HG03460 (cell line): ENCODE data around the gene TMCO2.

Experiments
- ATAC-seq: cut with Tn5 transposase; IDR thresholded peaks from one replicate; pipeline ENCODE4 v1.9.1; 2021; ENCODE audit not compliant: unreplicated experiment

TMCO2 gene

GRCh38 chr1:40257313-40257687 is 9.6 kb downstream of the TMCO2 start:
- no peak for ATAC-seq

- ATAC-seq: peak; percentile 91
Observed at GRCh38 chr1:40257688-40258444, 10.1 kb downstream of the TMCO2 start, which contains the start of gene ZMPSTE24. Gene ZMPSTE24, plus strand, starts transcription at chr1:40258236. Its CDS starts 36 bp downstream, at chr1:40258272.

- ATAC-seq: no peak
Observed at GRCh38 chr1:40258445-40258769, 10.7 kb downstream of the TMCO2 start.

- no peak for ATAC-seq
Observed at GRCh38 chr1:40264354-40264781, 16.6 kb downstream of the TMCO2 start.

- no peak for ATAC-seq
Observed at GRCh38 chr1:40265298-40265697, 17.6 kb downstream of the TMCO2 start.

GRCh38 chr1:40265919-40266318 is 18.2 kb downstream of the TMCO2 start:
- ATAC-seq: no peak

- ATAC-seq: no peak
Observed at GRCh38 chr1:40266786-40267535, 19.2 kb downstream of the TMCO2 start.

GRCh38 chr1:40267767-40268187 is 20.0 kb downstream of the TMCO2 start:
- no peak for ATAC-seq

GRCh38 chr1:40268211-40268610 is 20.5 kb downstream of the TMCO2 start:
- ATAC-seq: no peak

GRCh38 chr1:40270152-40270834 is 22.6 kb downstream of the TMCO2 start:
- ATAC-seq: no peak

- no peak for ATAC-seq
Observed at GRCh38 chr1:40272653-40273213, 25.0 kb downstream of the TMCO2 start.

- no peak for ATAC-seq
Observed at GRCh38 chr1:40273547-40274166, 25.9 kb downstream of the TMCO2 start.

GRCh38 chr1:40274331-40274730 is 26.6 kb downstream of the TMCO2 start:
- no peak for ATAC-seq

GRCh38 chr1:40276122-40276521 is 28.4 kb downstream of the TMCO2 start:
- no peak for ATAC-seq

- no peak for ATAC-seq
Observed at GRCh38 chr1:40281853-40282252, 34.1 kb downstream of the TMCO2 start.

GRCh38 chr1:40291293-40291692 is 43.6 kb downstream of the TMCO2 start:
- no peak for ATAC-seq

GRCh38 chr1:40299366-40300248 is 51.9 kb downstream of the TMCO2 start:
- no peak for ATAC-seq

- no peak for ATAC-seq
Observed at GRCh38 chr1:40300249-40300567, 52.5 kb downstream of the TMCO2 start.

GRCh38 chr1:40300651-40301050 is 52.9 kb downstream of the TMCO2 start:
- ATAC-seq: no peak

- no peak for ATAC-seq
Observed at GRCh38 chr1:40301066-40301465, 53.3 kb downstream of the TMCO2 start.
